GM18907 (cell line): Measurements from ENCODE around the gene MRPL42.
"Not testable (repeated sequence)": the region's sequence is repeated elsewhere in the genome, so short reads cannot be mapped to it uniquely, and the experiment has no call there.

ENCODE experiments used
- ATAC-seq: cut with Tn5 transposase; IDR thresholded peaks from one replicate; pipeline ENCODE4 v1.9.1; 2021; ENCODE audit warnings: mild to moderate bottlenecking, moderate library complexity; ENCODE audit not compliant: unreplicated experiment

The MRPL42 gene

GRCh38 chr12:93540466-93540865 lies 73.2 kb downstream of the MRPL42 start:
- ATAC-seq = no peak

GRCh38 chr12:93541578-93542225 lies 74.4 kb downstream of the MRPL42 start:
- ATAC-seq = no peak

GRCh38 chr12:93547778-93548177 lies 80.5 kb downstream of the MRPL42 start:
- no peak for ATAC-seq

GRCh38 chr12:93549174-93549573 lies 81.9 kb downstream of the MRPL42 start:
- no peak for ATAC-seq

- ATAC-seq = no peak
Measured at GRCh38 chr12:93550748-93551611, 83.7 kb downstream of the MRPL42 start.

GRCh38 chr12:93552427-93552826 lies 85.1 kb downstream of the MRPL42 start:
- no peak for ATAC-seq

- ATAC-seq = not testable (repeated sequence)
Measured at GRCh38 chr12:93557879-93558278, 90.6 kb downstream of the MRPL42 start.

- not testable (repeated sequence) for ATAC-seq
Measured at GRCh38 chr12:93558685-93559084, 91.4 kb downstream of the MRPL42 start.

GRCh38 chr12:93563807-93564538 lies 96.7 kb downstream of the MRPL42 start:
- ATAC-seq = no peak

- ATAC-seq = no peak
Measured at GRCh38 chr12:93565760-93566159, 98.4 kb downstream of the MRPL42 start.
